GM18498 (cell line): ENCODE results near the gene KRT84.

Experiments
- ATAC-seq: cut with Tn5 transposase; IDR thresholded peaks from one replicate; pipeline ENCODE4 v1.9.1; 2021; ENCODE audit warnings: mild to moderate bottlenecking, moderate library complexity; ENCODE audit not compliant: unreplicated experiment

KRT84 gene

GRCh38 chr12:52362118-52362726 is 23.2 kb downstream of the KRT84 start:
- ATAC-seq, result no peak

- ATAC-seq, result no peak
Observed at GRCh38 chr12:52361553-52361952, 23.9 kb downstream of the KRT84 start.

GRCh38 chr12:52360663-52361271 is 24.7 kb downstream of the KRT84 start:
- no peak for ATAC-seq

- no peak for ATAC-seq
Observed at GRCh38 chr12:52360106-52360662, 25.3 kb downstream of the KRT84 start.

GRCh38 chr12:52359621-52360061 is 25.8 kb downstream of the KRT84 start:
- ATAC-seq, result no peak

- peak; percentile 96 for ATAC-seq
Observed at GRCh38 chr12:52358575-52359350, 26.7 kb downstream of the KRT84 start.

GRCh38 chr12:52356762-52357580 is 28.5 kb downstream of the KRT84 start:
- no peak for ATAC-seq

GRCh38 chr12:52356031-52356761 is 29.3 kb downstream of the KRT84 start:
- ATAC-seq, result no peak

- no peak for ATAC-seq
Observed at GRCh38 chr12:52355176-52355575, 30.3 kb downstream of the KRT84 start.

GRCh38 chr12:52354200-52354599 is 31.3 kb downstream of the KRT84 start:
- no peak for ATAC-seq

- ATAC-seq, result no peak
Observed at GRCh38 chr12:52353766-52354165, 31.7 kb downstream of the KRT84 start.

- no peak for ATAC-seq
Observed at GRCh38 chr12:52352951-52353350, 32.5 kb downstream of the KRT84 start.

- no peak for ATAC-seq
Observed at GRCh38 chr12:52351196-52352059, 34.0 kb downstream of the KRT84 start.

- ATAC-seq, result no peak
Observed at GRCh38 chr12:52350786-52351185, 34.7 kb downstream of the KRT84 start.

GRCh38 chr12:52350021-52350620 is 35.3 kb downstream of the KRT84 start:
- ATAC-seq, result no peak

- no peak for ATAC-seq
Observed at GRCh38 chr12:52349196-52349595, 36.3 kb downstream of the KRT84 start.

GRCh38 chr12:52347551-52348510 is 37.6 kb downstream of the KRT84 start:
- ATAC-seq, result no peak

GRCh38 chr12:52347016-52347415 is 38.4 kb downstream of the KRT84 start:
- ATAC-seq, result no peak
